Osteocyte (in vitro differentiated cells): ENCODE measurements around the gene GFER. TPM values are rescaled to one million over a fixed set of nuclear protein-coding genes. Genes with fewer than 3 reads are reported as not detected.
A peak's percentile ranks its signal among the peaks of the same experiment; 100 is the strongest.

Source experiments
- DNase-seq: peaks from one replicate; pipeline ENCODE4 v3.0.0; 2021; ENCODE audit warnings: mixed read lengths; ENCODE audit not compliant: unreplicated experiment; ENCODE audit errors: extremely low spot score
- H3K27ac Mint-ChIP-seq: one replicate; pipeline ENCODE4 v1.8.0; 2021; ENCODE audit warnings: mild to moderate bottlenecking, mixed read lengths; ENCODE audit not compliant: unreplicated experiment
- H3K27me3 Mint-ChIP-seq: one replicate; pipeline ENCODE4 v1.8.0; 2021; ENCODE audit warnings: mixed read lengths; ENCODE audit not compliant: unreplicated experiment
- H3K36me3 Mint-ChIP-seq: one replicate; pipeline ENCODE4 v1.8.0; 2021; ENCODE audit warnings: mixed read lengths; ENCODE audit not compliant: unreplicated experiment
- H3K4me1 Mint-ChIP-seq: one replicate; pipeline ENCODE4 v1.8.0; 2021; ENCODE audit warnings: mixed read lengths; ENCODE audit not compliant: unreplicated experiment
- H3K4me3 Mint-ChIP-seq: one replicate; pipeline ENCODE4 v1.8.0; 2021; ENCODE audit warnings: mild to moderate bottlenecking, moderate library complexity, mixed read lengths; ENCODE audit not compliant: unreplicated experiment
- H3K9me3 Mint-ChIP-seq: one replicate; pipeline ENCODE4 v1.8.0; 2021; ENCODE audit warnings: mixed read lengths; ENCODE audit not compliant: unreplicated experiment
- total RNA-seq: library from RNA; stranded (reverse); gene quantifications from 2 replicates; pipeline ENCODE4 v1.2.1, GENCODE V29; 2021
- TF ChIP-seq, protein P1 (sequence below): fragments of 200-600 bp; sonication (generic); IDR thresholded peaks from 2 replicates; pipeline ENCODE4 v1.5.0; 2021; ENCODE audit warnings: antibody characterized with exemption, mild to moderate bottlenecking, moderate library complexity

The GFER gene
- total RNA-seq, 1 donor from 2014 or later = 24.7 TPM

GRCh38 chr16:1944612-1945199, 39.3 kb upstream of the GFER start:
- no peak for DNase-seq
- no peaks in the 10 kb centered on the region for H3K27me3 Mint-ChIP-seq
- H3K36me3 Mint-ChIP-seq = no peaks in the 10 kb centered on the region
- TF ChIP-seq, protein P1, sequence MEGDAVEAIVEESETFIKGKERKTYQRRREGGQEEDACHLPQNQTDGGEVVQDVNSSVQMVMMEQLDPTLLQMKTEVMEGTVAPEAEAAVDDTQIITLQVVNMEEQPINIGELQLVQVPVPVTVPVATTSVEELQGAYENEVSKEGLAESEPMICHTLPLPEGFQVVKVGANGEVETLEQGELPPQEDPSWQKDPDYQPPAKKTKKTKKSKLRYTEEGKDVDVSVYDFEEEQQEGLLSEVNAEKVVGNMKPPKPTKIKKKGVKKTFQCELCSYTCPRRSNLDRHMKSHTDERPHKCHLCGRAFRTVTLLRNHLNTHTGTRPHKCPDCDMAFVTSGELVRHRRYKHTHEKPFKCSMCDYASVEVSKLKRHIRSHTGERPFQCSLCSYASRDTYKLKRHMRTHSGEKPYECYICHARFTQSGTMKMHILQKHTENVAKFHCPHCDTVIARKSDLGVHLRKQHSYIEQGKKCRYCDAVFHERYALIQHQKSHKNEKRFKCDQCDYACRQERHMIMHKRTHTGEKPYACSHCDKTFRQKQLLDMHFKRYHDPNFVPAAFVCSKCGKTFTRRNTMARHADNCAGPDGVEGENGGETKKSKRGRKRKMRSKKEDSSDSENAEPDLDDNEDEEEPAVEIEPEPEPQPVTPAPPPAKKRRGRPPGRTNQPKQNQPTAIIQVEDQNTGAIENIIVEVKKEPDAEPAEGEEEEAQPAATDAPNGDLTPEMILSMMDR = no peak
- no peaks in the 10 kb centered on the region for H3K9me3 Mint-ChIP-seq
- H3K4me1 Mint-ChIP-seq = peaks cover 19% of the 10 kb centered on the region
- H3K4me3 Mint-ChIP-seq = peak overlapping the region; percentile 85
- peak overlapping the region; percentile 25 for H3K27ac Mint-ChIP-seq

GRCh38 chr16:1945559-1946391, 38.2 kb upstream of the GFER start:
- H3K27me3 Mint-ChIP-seq = no peaks in the 10 kb centered on the region
- no peak overlapping the region for H3K4me3 Mint-ChIP-seq
- no peak overlapping the region for H3K27ac Mint-ChIP-seq
- peaks cover 19% of the 10 kb centered on the region for H3K4me1 Mint-ChIP-seq
- DNase-seq = no peak
- no peaks in the 10 kb centered on the region for H3K36me3 Mint-ChIP-seq
- TF ChIP-seq, protein P1 = no peak
- H3K9me3 Mint-ChIP-seq = no peaks in the 10 kb centered on the region

GRCh38 chr16:1946495-1947368, 37.3 kb upstream of the GFER start:
- no peak overlapping the region for H3K27ac Mint-ChIP-seq
- H3K36me3 Mint-ChIP-seq = no peaks in the 10 kb centered on the region
- no peaks in the 10 kb centered on the region for H3K27me3 Mint-ChIP-seq
- TF ChIP-seq, protein P1 = no peak
- no peak for DNase-seq
- H3K4me1 Mint-ChIP-seq = peaks cover 15% of the 10 kb centered on the region
- H3K4me3 Mint-ChIP-seq = no peak overlapping the region
- H3K9me3 Mint-ChIP-seq = no peaks in the 10 kb centered on the region

DNA sequence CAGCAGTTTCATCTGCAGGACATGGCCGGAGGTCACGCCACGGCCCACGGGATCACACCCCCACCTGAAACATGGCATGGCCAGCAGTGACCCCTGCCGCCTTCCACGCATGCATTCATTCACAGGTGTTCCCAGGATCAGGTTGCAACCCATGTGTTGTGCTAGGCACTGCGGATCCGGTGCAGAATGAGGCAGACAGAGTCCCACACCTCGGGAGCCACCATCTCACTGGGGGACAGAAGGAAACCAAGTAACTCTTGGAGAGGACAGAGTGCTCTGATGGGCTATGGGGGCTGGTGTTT, 36.7 kb upstream of the GFER start:
- Mint-ChIP-seq H3K27ac (no peak overlapping the region), H3K4me3 (no peak overlapping the region), H3K36me3 (no peaks in the 10 kb centered on the region), H3K27me3 (no peaks in the 10 kb centered on the region), H3K9me3 (no peaks in the 10 kb centered on the region), H3K4me1 (peaks cover 9% of the 10 kb centered on the region)
- no peak for DNase-seq
- TF ChIP-seq, protein P1 = no peak

- H3K27me3 Mint-ChIP-seq = no peaks in the 10 kb centered on the region
- H3K36me3 Mint-ChIP-seq = no peaks in the 10 kb centered on the region
- TF ChIP-seq, protein P1 = no peak
- H3K9me3 Mint-ChIP-seq = no peaks in the 10 kb centered on the region
- no peaks in the 10 kb centered on the region for H3K4me1 Mint-ChIP-seq
- DNase-seq = no peak
- no peak overlapping the region for H3K27ac Mint-ChIP-seq
- no peak overlapping the region for H3K4me3 Mint-ChIP-seq
Observed at GRCh38 chr16:1949507-1949906, 34.5 kb upstream of the GFER start.
